ENCODE data around the gene SCRN1.

The SCRN1 gene

DNA sequence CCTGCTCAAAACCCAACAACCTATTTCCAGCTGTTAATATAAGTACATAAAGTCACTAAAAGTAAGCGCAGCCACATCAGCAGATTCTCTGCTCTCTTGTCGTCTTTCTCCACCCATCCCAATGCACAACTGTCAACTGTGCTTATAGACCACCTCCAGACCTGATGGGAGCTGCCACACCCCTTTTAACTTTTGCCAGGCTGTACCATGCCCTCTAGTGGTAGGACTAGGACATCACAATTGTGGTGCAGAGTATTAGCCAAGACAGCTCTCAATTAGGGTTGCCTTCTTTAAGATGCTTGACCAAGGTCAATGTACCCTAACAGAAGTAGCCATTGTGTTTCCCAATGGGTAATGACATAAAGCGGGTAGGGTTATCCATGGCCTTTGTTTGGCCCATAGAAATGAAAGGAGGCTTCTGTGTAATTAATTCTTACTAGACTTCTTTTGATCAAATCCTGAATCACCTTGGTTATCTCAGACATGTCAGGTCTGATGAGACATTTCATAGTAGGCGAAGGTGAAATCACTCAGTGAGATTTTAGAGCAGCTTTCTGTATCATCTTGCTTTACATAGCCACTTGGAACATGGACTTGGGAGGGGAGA is 68.1 kb downstream of the SCRN1 start:
- Mint-ChIP-seq H3K27me3 (no peaks in the 10 kb centered on the region), H3K4me3 (no peak overlapping the region), H3K36me3 (peaks cover 0 to 20% of the 10 kb centered on the region in 2 donors), H3K9me3 (no peaks in the 10 kb centered on the region), H3K27ac (no peak overlapping the region), H3K4me1 (peaks cover 2 to 5% of the 10 kb centered on the region in 2 donors)
- ATAC-seq (replicated peaks) (peak; percentile 93 to 97), DNase-seq (peak; percentile 49)

DNA sequence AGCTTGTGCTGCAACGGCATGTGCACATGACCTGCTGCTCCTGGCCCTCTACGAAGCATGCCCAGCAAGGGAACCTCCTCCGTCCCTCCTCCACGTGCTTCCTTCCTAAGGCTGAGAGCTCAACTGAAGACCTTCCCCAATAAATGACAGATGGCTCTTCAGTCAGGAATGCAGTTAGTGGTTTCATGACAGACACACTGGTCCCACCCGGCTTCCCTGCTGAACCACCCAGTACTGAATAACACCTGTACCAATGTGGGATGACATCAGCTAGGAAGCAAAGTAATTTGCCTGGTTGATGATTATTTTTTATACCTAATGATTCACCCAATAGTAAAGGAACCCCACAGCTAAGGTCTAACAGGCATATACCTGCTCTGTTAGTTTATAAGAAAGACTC is 69.1 kb downstream of the SCRN1 start:
- DNase-seq (no peak), ATAC-seq (replicated peaks) (no peak)
- Mint-ChIP-seq H3K27me3 (no peaks in the 10 kb centered on the region), H3K9me3 (no peaks in the 10 kb centered on the region), H3K27ac (no peak overlapping the region), H3K36me3 (peaks cover 0 to 18% of the 10 kb centered on the region in 2 donors), H3K4me3 (no peak overlapping the region), H3K4me1 (peaks cover 3 to 5% of the 10 kb centered on the region in 2 donors)

DNA sequence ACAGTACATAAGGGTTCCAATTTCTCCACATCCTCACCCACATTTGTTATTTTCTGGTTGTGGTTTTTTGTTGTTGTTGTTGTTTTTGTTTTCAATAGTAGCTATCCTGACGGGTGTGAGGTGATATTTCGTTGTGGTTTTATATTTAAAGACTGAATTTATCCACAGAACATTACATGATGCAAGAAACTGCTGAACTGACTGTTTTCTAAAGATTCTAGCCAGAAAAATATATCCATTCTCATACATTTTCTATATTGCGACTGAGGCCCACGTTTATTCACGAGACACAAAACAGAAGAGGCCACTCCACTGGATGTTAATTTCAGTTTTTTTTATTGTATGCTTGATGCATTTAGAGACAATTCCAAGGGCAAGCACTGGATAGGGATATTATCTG is 69.8 kb downstream of the SCRN1 start:
- Mint-ChIP-seq H3K27me3 (no peaks in the 10 kb centered on the region), H3K36me3 (peaks cover 0 to 16% of the 10 kb centered on the region in 2 donors), H3K27ac (no peak overlapping the region), H3K4me1 (peaks cover 3 to 4% of the 10 kb centered on the region in 2 donors), H3K4me3 (no peak overlapping the region), H3K9me3 (no peaks in the 10 kb centered on the region)
- DNase-seq (no peak), ATAC-seq (replicated peaks) (no peak)

DNA sequence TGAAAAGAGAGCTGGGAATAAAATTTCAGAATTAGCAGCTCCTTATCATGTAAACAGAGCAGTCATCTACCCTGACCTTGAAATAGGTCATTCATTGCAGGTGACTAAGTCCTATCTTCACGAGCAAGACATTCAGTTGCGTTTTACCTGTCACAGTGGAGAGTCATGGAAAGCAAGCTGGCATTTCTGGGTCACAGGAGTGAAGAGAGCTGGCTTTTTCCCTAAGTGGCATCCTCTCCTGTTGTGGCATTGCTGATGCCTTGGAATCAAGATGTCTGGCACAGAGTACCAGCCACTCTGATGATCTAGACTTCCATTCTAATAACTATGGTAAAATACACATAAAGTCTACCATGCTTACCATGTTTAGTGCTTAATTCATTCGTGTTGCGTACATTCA is 70.8 kb downstream of the SCRN1 start:
- no peak for ATAC-seq (replicated peaks)
- H3K4me3 Mint-ChIP-seq, result no peak overlapping the region
- no peak overlapping the region for H3K27ac Mint-ChIP-seq
- H3K4me1 Mint-ChIP-seq, result peaks cover 0 to 4% of the 10 kb centered on the region in 2 donors
- DNase-seq, result no peak
- no peaks in the 10 kb centered on the region for H3K9me3 Mint-ChIP-seq
- peaks cover 0 to 12% of the 10 kb centered on the region in 2 donors for H3K36me3 Mint-ChIP-seq
- H3K27me3 Mint-ChIP-seq, result no peaks in the 10 kb centered on the region

DNA sequence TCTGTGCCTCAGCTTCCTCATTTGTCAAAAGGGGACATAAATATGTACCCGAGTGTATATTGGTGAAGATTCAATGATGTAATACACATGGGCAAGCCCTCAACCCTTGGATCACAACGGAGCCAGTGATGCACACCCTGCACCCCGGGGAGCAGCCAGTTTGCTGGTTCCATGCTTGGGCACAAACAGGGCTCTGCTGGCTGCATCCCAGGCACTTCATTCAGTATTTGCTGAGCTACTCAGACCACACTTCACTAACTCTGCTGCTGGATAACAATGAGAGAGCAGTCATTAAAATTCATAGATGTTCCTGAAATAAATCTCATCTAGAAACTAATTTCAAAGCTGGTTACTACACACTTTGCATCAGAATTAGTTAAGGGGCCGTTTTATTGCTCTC is 72.0 kb downstream of the SCRN1 start:
- no peak overlapping the region for H3K27ac Mint-ChIP-seq
- peaks cover 0 to 8% of the 10 kb centered on the region in 2 donors for H3K36me3 Mint-ChIP-seq
- peaks cover 0 to 4% of the 10 kb centered on the region in 2 donors for H3K4me1 Mint-ChIP-seq
- no peaks in the 10 kb centered on the region for H3K9me3 Mint-ChIP-seq
- no peak overlapping the region for H3K4me3 Mint-ChIP-seq
- no peaks in the 10 kb centered on the region for H3K27me3 Mint-ChIP-seq
- ATAC-seq (replicated peaks) (no peak), DNase-seq (no peak)

DNA sequence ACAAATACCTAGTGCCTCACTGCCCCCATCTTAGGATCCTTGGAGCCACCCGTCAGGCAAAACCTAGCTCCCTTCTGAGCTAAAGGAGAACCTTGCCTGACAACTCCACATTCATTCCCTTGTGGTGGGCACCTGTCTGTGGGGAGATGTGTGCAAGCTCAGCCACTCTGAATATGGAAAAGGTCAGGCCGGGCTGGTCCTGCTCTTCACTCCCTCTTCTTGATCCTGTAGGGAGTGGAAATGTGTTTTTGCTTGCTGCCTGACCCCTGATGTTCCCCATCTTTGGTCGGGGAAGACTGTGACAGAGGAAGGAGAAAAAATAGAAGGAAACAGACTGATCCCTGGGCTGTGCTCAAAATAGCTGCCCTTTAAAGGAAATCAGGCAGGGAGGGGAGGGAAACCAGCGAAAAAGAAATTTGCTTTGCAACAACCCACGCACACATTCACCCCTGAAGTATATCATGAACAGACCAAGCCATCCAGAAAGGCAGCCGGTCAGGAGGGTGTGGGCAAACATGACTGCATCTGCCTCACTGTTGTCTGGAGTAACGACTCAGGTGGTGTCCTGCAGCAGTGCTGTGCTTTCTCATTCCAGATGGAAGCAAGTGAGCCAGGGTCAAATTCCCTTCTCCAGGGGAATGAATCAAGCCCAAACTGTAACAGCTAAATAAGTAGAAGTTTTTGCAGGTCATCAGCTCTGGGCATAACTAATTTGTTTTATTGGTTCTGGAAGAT is 74.0 kb downstream of the SCRN1 start:
- Mint-ChIP-seq H3K9me3 (no peaks in the 10 kb centered on the region), H3K27me3 (no peaks in the 10 kb centered on the region), H3K4me1 (peaks cover 0 to 4% of the 10 kb centered on the region in 2 donors), H3K4me3 (no peak overlapping the region), H3K27ac (no peak overlapping the region), H3K36me3 (peaks cover 0 to 4% of the 10 kb centered on the region in 2 donors)
- ATAC-seq (replicated peaks), result no peak
- no peak for DNase-seq

DNA sequence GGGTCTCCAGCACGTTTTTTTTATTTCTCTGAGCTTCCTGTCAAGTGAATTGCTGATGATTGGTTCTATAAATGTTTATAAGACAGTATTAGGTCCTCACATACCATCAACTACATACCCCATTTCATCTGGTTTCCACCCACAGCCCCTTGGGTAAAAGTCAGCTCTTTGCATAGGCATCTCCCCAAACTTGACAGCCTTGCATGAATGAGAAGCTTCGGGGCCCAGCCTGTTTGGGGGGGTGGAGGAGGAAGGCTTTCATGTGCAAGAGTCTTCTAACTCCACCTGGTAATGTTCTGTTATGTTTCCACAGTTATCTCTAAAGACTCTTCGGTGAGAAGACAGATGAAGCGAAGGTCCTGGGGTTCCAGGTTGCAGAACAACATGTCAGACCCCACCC is 75.4 kb downstream of the SCRN1 start:
- peaks cover 0 to 4% of the 10 kb centered on the region in 2 donors for H3K4me1 Mint-ChIP-seq
- no peaks in the 10 kb centered on the region for H3K27me3 Mint-ChIP-seq
- DNase-seq (no peak), ATAC-seq (replicated peaks) (no peak)
- H3K4me3 Mint-ChIP-seq, result no peak overlapping the region
- no peak overlapping the region for H3K27ac Mint-ChIP-seq
- H3K36me3 Mint-ChIP-seq, result peaks cover 0 to 3% of the 10 kb centered on the region in 2 donors
- H3K9me3 Mint-ChIP-seq, result no peaks in the 10 kb centered on the region

DNA sequence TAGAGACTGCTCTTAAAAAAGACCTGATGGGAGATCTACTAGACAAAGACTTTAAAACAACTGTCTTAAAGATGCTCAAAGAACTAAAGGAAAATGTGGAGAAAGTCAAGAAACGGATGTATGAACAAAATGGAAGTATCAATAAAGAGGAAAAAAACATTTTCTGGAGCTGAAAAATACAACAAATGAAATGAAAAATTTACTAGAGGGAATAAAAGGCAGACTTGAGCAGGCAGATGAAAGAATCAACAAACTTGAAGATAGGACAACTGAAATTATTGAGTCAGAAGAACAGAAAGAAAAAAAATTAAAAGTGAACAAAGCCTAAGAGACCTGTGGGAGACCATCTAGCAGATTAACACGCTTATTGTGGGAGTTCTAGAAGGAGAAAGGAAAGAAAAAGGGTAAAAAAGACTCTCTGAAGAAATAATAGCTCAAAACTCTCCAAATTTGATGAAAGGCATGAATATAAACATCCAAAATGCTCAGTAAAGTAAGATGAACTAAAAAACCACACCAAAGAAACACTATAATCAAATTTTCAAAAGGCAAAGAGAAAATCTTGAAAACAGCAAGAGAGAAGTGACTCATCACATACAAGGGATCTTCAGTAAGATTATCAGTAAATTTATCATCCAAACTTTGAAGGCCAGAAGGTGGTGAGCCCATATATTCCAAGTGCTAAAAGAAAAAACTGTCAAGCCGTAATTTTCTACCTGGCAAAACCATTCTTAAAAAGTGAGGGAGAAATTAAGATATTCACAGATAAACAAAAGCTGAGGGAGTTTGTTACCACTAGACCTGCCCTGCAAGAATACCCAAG is 83.2 kb downstream of the SCRN1 start:
- Mint-ChIP-seq H3K9me3 (peaks cover 22 to 23% of the 10 kb centered on the region in 2 donors), H3K4me3 (no peak overlapping the region), H3K27ac (no peak overlapping the region), H3K36me3 (peaks cover 16 to 22% of the 10 kb centered on the region in 2 donors), H3K4me1 (no peaks in the 10 kb centered on the region), H3K27me3 (peaks cover 0 to 12% of the 10 kb centered on the region in 2 donors)
- no peak for DNase-seq
- ATAC-seq (replicated peaks), result no peak

DNA sequence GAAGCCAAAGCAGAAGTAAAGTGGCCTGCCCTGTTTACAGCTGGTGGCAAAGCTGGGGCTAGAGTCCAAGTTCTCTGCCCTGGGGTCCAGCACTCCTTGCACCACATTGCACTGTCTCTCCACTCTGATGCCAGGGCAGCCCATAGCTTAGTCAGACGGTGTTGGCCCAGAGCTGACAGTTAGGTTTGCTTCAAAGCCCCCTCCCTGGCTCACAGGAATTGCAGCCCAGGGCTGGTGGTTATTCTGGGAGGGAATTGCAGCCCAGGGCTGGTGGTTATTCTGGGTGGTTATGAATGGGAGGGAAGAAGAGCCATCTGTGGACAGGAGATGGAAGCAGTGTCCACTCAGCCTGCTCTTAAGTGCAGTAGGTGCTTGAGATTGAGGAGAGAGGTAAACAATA is 88.9 kb downstream of the SCRN1 start:
- H3K36me3 Mint-ChIP-seq, result peaks cover 3 to 5% of the 10 kb centered on the region in 2 donors

DNA sequence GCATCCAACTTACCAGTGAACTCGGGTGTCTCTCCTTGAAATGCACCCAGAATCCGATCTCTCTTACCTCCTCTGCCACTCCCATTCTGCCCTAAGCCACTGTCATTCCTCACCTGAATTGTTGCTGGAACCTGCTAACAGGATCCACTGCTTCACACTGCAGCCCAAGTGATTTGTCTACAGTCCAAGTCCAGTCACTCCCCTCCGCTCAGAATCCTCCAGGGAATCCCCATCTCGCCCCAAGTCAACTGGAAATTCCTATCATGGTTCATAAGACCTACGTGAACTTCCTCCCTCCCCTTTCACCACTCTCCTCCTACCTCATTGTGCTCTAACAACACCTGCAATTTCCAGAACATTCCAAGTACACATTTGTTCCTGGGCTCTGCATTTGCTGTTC is 91.3 kb downstream of the SCRN1 start:
- peaks cover 15 to 19% of the 10 kb centered on the region in 2 donors for H3K27me3 Mint-ChIP-seq
- no peak for DNase-seq
- no peak for ATAC-seq (replicated peaks)
- H3K4me3 Mint-ChIP-seq, result no peak overlapping the region
- H3K4me1 Mint-ChIP-seq, result no peaks in the 10 kb centered on the region
- no peak overlapping the region for H3K27ac Mint-ChIP-seq
- H3K9me3 Mint-ChIP-seq, result peaks cover 8 to 10% of the 10 kb centered on the region in 2 donors
- no peaks in the 10 kb centered on the region for H3K36me3 Mint-ChIP-seq

More for the DNA sequence above, 88.9 kb downstream of the SCRN1 start:
- Mint-ChIP-seq H3K27ac (no peak overlapping the region), H3K27me3 (peaks cover 12 to 29% of the 10 kb centered on the region in 2 donors), H3K9me3 (peaks cover 16% of the 10 kb centered on the region in 2 donors), H3K4me1 (no peaks in the 10 kb centered on the region), H3K4me3 (no peak overlapping the region)
- ATAC-seq (replicated peaks) (no peak), DNase-seq (no peak)

DNA sequence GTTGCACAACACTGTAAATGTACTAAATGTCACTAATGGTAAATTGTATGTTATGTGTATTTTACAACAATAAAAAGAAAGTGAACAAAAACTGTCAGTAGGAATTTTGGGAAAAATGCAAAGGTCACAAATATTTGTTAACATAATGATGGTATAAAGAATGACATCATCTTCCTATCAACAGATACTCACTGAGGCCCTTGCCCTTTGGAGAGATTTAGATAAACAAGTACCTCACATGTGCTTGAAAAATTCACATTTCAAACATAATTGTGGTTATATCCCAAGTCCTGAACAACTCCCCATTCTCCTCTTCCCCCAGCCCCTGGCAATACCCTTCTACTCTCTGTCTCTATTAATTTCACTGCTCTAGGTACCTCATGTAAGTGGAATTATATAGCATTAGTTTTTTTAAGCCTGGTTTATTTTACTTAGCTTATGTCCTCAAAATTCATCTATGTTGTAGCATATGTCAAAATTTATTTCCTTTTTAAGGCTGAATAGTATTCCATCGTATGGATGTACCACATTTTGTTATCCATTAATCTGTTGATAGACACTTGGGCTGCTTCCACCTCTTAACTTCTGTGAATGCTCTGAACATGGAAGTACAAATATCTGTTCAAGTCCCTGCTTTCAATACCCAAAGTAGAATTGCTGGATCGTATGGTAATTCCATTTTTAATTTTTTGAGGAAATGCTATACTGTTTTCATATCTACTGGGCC is 92.8 kb downstream of the SCRN1 start:
- Mint-ChIP-seq H3K4me1 (no peaks in the 10 kb centered on the region), H3K4me3 (no peak overlapping the region), H3K27me3 (peaks cover 15 to 17% of the 10 kb centered on the region in 2 donors), H3K27ac (no peak overlapping the region), H3K9me3 (peaks cover 8 to 10% of the 10 kb centered on the region in 2 donors), H3K36me3 (no peaks in the 10 kb centered on the region)
- DNase-seq (no peak), ATAC-seq (replicated peaks) (no peak)

DNA sequence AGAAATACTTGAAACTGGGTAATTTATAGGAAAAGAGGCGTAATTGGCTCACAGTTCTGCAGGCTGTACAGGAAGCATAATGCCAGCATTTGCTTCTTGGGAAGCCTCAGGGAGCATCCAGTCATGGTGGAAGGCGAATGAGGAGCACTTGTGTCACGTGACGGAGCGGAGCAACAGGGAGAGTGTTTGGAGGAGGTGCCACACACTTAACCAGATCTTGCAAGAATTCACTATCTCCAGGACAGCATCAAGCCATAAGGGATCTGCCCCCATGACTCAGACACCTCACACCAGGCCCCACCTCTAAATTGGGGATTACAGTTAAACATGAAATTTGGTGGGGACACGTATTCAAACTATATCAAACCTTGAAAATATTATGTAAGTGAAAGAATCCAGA is 94.0 kb downstream of the SCRN1 start:
- H3K4me3 Mint-ChIP-seq, result no peak overlapping the region
- DNase-seq (no peak), ATAC-seq (replicated peaks) (no peak)
- peaks cover 11 to 15% of the 10 kb centered on the region in 2 donors for H3K27me3 Mint-ChIP-seq
- no peaks in the 10 kb centered on the region for H3K36me3 Mint-ChIP-seq
- H3K9me3 Mint-ChIP-seq, result peaks cover 8 to 10% of the 10 kb centered on the region in 2 donors
- H3K4me1 Mint-ChIP-seq, result no peaks in the 10 kb centered on the region
- H3K27ac Mint-ChIP-seq, result no peak overlapping the region

DNA sequence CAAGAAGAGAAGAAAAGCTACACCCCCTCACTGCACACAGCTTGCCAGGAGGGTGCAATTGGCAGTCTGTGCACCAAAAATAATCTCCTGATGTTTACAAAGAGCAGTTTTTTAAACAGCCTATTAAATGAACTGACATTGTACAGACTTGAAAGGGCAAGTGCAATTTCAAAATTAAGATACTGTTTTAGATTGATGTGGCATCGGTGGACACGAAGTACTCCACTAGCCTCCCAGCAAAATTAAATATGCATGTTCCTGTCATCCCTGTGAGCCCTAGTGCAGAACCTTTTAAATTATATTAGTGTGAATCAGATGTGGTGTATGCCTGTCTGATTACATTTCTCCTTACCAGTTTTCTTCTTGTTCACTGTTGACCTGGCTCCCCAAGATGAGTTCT is 95.3 kb downstream of the SCRN1 start:
- Mint-ChIP-seq H3K9me3 (peaks cover 8 to 10% of the 10 kb centered on the region in 2 donors), H3K4me3 (no peak overlapping the region), H3K36me3 (no peaks in the 10 kb centered on the region), H3K27me3 (peaks cover 9 to 15% of the 10 kb centered on the region in 2 donors), H3K4me1 (no peaks in the 10 kb centered on the region), H3K27ac (no peak overlapping the region)
- ATAC-seq (replicated peaks) (no peak), DNase-seq (no peak)

DNA sequence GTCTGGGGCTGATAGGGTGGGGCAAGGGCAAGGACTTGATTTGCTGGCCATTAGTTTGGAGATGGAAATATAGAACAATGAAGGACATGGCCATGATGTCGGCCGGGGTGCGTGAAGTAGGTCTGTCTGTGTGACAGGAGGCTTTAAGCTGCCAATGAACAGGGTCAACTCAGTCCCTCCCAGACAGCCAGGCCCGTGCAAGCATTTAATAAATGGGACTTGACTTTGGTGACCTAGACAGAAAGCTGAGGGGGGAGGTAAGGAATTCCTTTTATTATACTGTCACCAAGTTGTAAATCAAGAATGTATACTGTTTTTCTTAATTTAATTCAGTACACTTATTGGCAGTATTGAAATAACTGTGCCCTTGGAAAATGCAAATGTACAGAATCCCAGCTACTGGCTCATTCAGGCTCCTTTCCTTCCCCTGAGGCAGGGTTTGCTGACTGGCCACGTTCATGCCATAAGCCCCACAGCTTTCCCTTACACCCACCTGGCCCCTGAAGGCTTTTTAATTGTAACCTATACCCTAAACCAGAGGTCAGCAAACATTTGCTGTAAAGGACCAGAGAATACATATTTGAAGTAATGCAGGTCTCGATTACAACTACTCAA is 96.1 kb downstream of the SCRN1 start:
- H3K27me3 Mint-ChIP-seq, result peaks cover 9 to 13% of the 10 kb centered on the region in 2 donors
- no peaks in the 10 kb centered on the region for H3K4me1 Mint-ChIP-seq
- no peak overlapping the region for H3K27ac Mint-ChIP-seq
- ATAC-seq (replicated peaks) (no peak), DNase-seq (no peak)
- no peaks in the 10 kb centered on the region for H3K36me3 Mint-ChIP-seq
- H3K4me3 Mint-ChIP-seq, result no peak overlapping the region
- peaks cover 8 to 9% of the 10 kb centered on the region in 2 donors for H3K9me3 Mint-ChIP-seq

Data from stimulated activated naive B cell treated with anti-CD40 and anti-IgM and Interleukin-4, amounts not matched to agents 10 μg/mL and 1 μg/mL and 100 μg/mL, for 72 hours (primary cell).